AG10803 (cell line): ENCODE measurements around the gene DYNLL2.
"Not testable (repeated sequence)": the region's sequence is repeated elsewhere in the genome, so short reads cannot be mapped to it uniquely, and the experiment has no call there.

Source experiments
- DNase-seq: peaks from one replicate; pipeline ENCODE4 v3.0.0; 2010; ENCODE audit warnings: low read depth
- H3K4me3 ChIP-seq: 2 replicates; pipeline ENCODE4 v1.5.1; 2011; ENCODE audit warnings: mild to moderate bottlenecking, low read length, control low read depth
- TF ChIP-seq, protein P1 (sequence below): conservative IDR thresholded peaks from 2 replicates; pipeline ENCODE4 v1.5.1; 2011; ENCODE audit warnings: mild to moderate bottlenecking, low read length, control low read depth, inconsistent platforms

Gene DYNLL2

DNA sequence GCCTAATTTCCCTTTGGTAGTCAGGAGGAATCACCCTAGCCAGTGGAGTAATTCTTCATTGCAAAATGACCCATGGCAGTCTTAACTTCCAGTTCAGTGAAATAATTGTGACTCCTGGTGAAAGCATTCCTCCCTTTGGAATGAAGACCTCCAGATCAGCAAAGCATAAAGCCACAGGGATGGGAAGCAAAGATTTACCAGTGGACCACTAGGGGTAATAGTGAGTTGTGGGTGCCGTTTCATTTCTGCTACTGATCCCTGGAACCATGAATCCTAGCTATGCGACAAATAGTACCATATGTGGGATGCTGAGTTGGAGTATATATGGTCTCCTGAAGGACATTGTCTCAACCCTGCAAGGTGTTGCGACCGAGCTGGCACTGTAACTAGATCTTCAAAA lies 13.7 kb downstream of the DYNLL2 start:
- no peak overlapping the region for H3K4me3 ChIP-seq
- TF ChIP-seq, protein P1, sequence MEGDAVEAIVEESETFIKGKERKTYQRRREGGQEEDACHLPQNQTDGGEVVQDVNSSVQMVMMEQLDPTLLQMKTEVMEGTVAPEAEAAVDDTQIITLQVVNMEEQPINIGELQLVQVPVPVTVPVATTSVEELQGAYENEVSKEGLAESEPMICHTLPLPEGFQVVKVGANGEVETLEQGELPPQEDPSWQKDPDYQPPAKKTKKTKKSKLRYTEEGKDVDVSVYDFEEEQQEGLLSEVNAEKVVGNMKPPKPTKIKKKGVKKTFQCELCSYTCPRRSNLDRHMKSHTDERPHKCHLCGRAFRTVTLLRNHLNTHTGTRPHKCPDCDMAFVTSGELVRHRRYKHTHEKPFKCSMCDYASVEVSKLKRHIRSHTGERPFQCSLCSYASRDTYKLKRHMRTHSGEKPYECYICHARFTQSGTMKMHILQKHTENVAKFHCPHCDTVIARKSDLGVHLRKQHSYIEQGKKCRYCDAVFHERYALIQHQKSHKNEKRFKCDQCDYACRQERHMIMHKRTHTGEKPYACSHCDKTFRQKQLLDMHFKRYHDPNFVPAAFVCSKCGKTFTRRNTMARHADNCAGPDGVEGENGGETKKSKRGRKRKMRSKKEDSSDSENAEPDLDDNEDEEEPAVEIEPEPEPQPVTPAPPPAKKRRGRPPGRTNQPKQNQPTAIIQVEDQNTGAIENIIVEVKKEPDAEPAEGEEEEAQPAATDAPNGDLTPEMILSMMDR, result no peak; the same call in 1 of the 2 replicates
- peak; percentile 3 for DNase-seq

DNA sequence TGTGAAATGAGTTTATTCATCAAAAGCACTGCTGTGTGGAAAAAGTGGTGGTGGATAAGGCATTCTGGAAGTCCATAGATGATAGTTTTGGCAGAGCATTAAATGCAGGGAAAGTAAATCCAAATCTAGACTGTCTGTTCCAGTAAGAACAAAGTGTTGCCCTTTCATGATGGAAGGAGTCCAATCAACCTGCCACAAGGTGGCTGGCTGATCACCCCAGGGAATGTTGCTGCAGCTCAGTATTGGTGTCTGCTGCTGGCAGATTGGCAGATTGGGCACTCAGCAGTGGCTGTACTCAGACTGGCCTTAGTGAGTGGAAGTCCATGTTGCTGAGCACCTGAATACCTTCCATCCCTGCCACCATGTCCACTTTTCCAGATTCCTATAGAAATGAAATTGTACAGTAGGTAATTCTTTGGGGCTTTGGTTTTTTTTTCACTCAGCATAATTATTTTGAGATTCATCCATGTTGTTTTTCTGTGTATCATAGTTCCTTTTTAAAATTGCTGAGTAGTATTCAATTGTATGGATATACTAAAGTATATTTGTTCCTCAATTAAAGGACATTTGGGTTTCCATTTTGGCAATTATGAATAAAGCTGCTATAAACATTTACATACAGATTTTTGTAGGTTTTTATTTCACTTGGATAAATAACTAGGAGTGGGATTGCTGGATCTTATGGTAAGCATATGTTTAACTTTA lies 14.3 kb downstream of the DYNLL2 start:
- H3K4me3 ChIP-seq, result no peak overlapping the region
- TF ChIP-seq, protein P1, result no peak
- no peak for DNase-seq

DNA sequence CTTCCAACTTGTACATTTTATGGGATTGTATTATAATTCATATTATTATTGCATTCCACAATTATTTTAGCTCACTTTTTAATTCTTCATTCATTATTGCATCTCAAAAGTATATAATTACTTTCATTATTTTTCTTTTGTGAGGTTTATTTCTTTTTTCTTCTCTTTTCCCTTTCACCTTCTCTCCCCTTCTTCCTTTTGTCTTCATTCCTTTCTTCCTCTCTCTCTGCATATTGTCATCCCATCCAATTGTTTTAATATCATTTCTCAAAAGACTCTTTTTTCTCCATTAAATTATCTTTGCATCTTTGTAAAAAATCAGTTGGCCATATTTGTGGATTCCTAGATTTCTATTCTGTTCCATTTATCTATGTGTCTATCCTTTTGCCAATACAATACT lies 17.3 kb downstream of the DYNLL2 start:
- TF ChIP-seq, protein P1, result no peak
- H3K4me3 ChIP-seq, result no peak overlapping the region
- DNase-seq, result no peak

DNA sequence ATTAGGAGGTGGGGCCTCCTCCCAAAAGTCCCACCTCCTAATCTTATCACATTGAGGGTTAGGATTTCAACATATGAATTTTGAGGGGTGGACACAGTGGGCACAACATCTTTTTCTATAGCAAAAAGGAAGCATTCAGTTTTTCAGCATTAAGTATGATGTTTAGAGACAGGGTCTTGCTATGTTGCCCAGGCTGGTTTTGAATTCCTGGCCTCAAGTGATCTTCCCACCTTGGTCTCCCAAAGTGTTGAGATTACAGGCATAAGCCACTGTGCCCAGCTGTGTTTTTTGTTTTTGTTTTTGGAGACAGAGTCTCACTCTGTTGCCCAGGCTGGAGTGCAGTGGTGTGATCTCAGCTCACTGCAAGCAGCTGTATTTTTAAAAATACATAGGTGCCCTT lies 18.7 kb downstream of the DYNLL2 start:
- not testable (repeated sequence) for DNase-seq

DNA sequence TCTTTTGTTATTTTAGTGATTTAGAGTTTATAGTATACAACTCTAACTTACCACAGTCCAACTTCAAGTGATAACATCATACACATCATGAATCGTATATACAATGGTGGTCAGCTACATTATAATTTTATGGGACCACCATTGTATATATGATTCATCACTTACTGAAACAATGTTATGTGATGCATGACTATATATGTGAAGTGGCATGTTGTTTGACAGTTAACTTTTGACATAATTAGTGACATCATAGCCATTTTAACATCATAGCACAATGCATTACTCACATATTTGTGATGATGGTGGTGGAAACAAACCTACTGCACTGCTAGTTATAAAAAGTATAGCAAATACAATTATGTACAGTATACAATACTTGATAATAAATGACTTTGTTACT lies 21.9 kb downstream of the DYNLL2 start:
- TF ChIP-seq, protein P1, result no peak
- DNase-seq, result no peak
- no peak overlapping the region for H3K4me3 ChIP-seq

More for the DNA sequence above, 18.7 kb downstream of the DYNLL2 start:
- H3K4me3 ChIP-seq, result not testable (repeated sequence)

DNA sequence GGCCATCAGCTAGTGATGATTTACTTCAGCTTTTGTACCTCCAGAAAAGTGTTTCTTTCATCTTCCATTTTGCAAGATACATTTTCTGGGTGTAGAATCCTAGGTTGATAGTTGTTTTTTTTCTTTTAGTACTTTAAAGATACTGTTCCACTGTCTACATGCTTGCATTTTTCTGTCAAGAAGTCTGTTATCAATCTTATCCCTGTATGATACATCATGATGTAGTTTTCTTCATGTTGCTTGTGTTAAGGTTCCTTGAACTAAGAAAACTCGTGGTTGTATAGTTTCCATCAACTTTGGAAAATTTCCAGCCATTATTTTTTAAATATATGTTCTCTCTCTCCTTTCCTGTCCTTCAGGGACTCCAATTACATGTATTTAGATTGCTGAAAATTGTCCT lies 24.1 kb downstream of the DYNLL2 start:
- no peak overlapping the region for H3K4me3 ChIP-seq
- TF ChIP-seq, protein P1, result no peak
- no peak for DNase-seq

DNA sequence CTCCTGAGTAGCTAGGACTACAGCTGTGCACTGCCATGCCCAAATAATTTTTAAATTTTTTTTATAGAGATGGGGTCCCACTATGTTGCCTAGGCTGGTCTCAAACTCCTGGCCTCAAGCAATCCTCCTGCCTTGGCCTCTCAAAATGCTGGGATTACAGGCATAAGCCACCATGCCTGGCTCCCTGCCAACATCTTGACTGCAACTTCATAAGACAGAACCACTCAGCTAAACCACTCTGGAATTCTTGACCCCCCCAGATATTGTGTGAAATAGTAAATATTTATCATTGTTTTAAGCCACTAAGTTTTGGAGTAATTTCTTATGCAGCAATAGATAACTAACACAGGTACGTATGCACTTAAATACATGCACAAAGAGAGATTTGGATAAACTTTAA lies 26.0 kb downstream of the DYNLL2 start:
- TF ChIP-seq, protein P1, result no peak
- no peak overlapping the region for H3K4me3 ChIP-seq
- DNase-seq, result no peak
